B cell (primary cell): ENCODE results near the gene SAT1.

ENCODE experiments used
- EZH2 ChIP-seq: IDR thresholded peaks from 2 replicates; pipeline ENCODE4 v1.6.1; 2012; ENCODE audit warnings: borderline replicate concordance, low read depth, mild to moderate bottlenecking, moderate library complexity, low read length; ENCODE audit not compliant: insufficient read depth, poor library complexity, severe bottlenecking
- TF ChIP-seq, protein P1 (sequence below): fragments of 200-600 bp; IDR thresholded peaks from one replicate; pipeline ENCODE4 v1.8.0; 2022; ENCODE audit warnings: antibody characterized with exemption, mild to moderate bottlenecking

DNA sequence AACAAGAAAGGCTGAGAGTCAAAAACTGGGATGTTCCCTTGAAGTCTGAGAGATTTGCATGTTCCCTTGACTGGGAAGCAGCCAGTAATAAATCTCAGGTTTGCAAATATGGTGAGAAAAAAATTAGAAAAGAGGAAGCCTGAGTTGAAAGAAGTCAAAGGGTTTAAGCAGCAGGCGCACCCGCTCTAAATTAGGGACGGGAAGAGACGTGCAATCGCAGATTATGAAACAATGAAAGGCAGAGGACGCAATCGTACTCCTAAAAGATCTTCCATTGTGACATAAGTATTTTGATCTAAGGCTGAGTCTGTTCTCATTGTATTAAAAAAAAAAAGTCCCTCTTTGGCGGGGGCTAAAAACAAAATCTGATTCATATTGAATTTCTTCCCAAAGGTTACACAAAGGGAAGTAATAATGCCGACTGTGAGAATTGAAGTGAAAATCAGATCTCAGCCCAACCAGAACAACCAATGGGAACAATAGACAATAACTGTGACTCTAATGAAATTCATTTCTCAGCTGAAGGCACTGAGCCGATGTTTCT lies 28.2 kb downstream of the SAT1 start:
- TF ChIP-seq, protein P1, sequence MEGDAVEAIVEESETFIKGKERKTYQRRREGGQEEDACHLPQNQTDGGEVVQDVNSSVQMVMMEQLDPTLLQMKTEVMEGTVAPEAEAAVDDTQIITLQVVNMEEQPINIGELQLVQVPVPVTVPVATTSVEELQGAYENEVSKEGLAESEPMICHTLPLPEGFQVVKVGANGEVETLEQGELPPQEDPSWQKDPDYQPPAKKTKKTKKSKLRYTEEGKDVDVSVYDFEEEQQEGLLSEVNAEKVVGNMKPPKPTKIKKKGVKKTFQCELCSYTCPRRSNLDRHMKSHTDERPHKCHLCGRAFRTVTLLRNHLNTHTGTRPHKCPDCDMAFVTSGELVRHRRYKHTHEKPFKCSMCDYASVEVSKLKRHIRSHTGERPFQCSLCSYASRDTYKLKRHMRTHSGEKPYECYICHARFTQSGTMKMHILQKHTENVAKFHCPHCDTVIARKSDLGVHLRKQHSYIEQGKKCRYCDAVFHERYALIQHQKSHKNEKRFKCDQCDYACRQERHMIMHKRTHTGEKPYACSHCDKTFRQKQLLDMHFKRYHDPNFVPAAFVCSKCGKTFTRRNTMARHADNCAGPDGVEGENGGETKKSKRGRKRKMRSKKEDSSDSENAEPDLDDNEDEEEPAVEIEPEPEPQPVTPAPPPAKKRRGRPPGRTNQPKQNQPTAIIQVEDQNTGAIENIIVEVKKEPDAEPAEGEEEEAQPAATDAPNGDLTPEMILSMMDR: no peak
- TF ChIP-seq EZH2: no peak
